Mucosa of gallbladder (tissue), 1 donor: ENCODE measurements around the gene ADAMTS4. TPM values are rescaled to one million over a fixed set of nuclear protein-coding genes. Genes with fewer than 3 reads are reported as not detected.

Source experiments
- DNase-seq: peaks from one replicate; pipeline ENCODE4 v3.0.0-alpha.2; 2020; ENCODE audit warnings: low spot score
- total RNA-seq: library from RNA; stranded (reverse); gene quantifications from one replicate; pipeline ENCODE4 v1.2.1, GENCODE V29; 2021
- donor health status: DM: no; HTN: no; CAD: no.

Gene ADAMTS4
- total RNA-seq, 1 donor from 2014 or later, result 7.3 TPM

GRCh38 chr1:161174911-161175310 is 23.9 kb downstream of the ADAMTS4 start:
- no peak for DNase-seq

DNA sequence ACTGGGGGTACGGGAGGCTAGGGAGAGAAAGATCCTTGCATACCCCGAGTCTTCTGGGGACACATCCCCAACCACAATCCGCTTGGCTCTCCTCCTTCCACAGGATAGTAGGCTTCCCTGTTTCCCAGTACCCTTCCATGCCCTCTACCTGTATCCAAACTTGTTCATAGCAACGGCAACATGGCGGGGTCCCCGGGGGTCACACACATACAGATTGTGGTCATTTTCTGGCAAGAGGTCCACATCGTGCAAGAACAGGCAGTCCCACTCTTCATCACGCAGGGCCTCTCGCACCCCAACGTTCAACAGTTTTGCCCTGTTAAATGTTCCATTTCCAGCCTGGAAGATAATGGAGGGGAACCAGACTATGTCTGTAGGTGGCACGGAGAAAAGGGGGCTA is 25.1 kb downstream of the ADAMTS4 start:
- DNase-seq, result no peak

- DNase-seq, result peak; percentile 27
These were observed 26.0 kb downstream of the ADAMTS4 start for GRCh38 chr1:161172776-161173376.

GRCh38 chr1:161172349-161172748 is 26.5 kb downstream of the ADAMTS4 start:
- DNase-seq, result no peak

DNA sequence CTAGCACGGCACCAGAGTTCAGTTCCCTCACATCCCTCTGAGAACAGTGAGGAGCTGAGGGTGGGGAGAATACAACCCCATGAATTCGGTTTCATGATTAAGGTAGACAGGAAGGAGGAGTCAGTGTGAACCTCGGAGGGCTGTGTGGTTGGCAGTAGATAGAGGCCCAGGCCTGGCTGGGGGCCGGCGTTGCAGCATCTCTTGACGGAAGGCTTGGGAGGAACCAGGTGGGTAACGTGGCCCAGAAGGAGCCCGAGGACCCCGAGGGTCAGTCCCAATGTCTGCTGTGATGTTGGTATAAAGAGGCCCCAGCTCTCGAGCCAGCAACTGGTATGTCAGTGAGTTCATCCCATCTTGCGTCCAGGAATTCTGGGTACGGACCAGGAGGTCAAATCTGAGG is 27.2 kb downstream of the ADAMTS4 start:
- DNase-seq, result no peak

DNA sequence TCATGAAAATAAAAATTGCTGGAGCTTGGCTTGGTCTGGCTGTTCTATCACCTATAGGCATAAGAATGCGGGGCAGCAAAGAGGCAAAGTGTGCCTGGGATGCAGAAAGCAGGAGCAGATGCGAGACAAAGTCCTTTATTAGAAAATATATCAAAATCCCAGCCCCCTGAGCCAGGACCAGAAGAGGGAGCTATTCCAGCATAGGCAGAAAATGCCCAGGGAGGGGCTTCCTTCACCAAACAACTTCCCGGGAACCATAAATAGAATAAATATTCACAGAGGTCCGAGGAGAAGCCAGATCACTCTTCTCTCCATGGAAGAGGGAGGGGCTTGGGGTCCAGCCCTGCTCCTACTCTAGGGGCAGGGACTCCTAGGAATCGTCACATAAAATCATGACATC is 27.7 kb downstream of the ADAMTS4 start:
- DNase-seq, result no peak

- no peak for DNase-seq
These were observed 29.9 kb downstream of the ADAMTS4 start for GRCh38 chr1:161168906-161169305.

DNA sequence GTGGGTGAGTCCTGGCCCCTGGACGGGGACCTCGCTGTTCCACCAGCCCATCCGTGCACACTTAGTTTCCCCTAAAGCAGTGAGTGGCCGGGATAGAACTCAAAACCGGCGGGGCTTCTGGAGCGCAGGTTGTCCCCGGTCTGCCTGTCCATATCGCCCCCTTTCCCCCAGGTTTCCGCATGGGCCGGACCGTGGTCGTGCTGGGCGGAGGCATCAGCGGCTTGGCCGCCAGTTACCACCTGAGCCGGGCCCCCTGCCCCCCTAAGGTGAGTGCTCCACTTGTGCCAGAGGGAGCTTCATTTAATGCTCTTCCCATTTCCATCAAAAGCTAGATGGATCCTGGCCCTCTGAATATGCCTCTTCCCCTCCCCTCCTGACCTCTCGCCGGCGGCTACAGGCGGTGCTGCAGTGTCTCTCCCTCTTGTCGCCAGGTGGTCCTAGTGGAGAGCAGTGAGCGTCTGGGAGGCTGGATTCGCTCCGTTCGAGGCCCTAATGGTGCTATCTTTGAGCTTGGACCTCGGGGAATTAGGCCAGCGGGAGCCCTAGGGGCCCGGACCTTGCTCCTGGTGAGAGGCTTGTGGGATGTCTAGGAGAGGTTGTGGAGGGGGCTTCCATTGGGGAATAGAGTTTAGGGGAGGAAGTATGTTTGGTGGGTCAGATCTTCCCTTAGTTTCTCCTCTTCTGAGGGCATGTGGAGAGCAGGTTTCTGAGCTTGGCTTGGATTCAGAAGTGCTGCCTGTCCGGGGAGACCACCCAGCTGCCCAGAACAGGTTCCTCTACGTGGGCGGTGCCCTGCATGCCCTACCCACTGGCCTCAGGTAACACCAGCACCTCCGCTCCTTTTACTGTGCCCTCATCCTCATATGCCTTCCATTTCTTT is 31.9 kb downstream of the ADAMTS4 start:
- DNase-seq, result no peak

DNA sequence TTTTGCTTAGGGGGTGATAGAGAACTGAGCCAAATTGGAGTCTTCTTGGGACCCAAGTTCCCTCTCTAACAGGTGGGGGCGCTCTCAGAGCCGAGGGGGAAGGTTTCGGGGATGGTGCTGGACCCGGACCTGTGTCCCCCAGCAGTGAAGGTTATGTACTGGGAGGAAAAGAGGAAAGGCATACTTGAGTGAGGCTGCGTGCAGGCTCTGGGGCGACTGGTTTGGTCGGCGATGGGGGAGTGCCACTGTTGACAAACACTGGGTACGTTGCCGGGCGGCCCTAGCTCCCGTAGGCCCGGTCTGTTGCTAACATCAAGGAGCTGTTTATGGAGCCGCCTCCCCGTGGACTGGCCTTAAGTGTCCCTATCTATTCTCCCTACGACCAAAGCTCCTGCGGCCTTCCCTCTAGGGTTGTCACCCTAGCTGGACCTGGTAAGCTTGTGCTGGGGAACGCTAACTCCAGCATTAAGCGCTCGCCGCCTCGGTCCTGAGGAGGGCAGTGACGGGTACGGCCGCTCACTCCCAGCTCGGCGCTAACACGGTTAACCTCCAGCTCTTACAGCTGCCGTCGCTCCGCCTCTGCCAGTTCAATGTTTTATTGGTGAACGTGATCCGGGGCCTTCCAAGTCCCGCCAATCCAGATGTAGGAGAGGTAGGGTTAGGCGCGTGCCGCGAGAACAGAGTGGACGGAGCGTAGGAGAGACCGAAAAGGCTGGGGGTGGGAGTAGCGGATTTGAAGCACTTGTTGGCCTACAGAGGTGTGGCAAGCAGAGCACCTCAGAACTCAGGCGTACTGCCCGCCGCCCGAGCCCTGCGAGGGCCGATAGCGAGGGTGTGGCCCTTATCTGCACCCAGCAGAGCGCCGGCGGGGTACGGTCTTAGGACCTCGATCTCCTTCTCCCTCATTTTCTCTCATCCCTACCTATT is 32.8 kb downstream of the ADAMTS4 start, which contains the start of gene PPOX:
TSS of gene PPOX (plus strand) at position 685 of the 927 bp plus-strand sequence. CDS start 422 bp downstream, outside the sequence.
- peak; percentile 97 for DNase-seq

- no peak for DNase-seq
These were observed 33.8 kb downstream of the ADAMTS4 start for GRCh38 chr1:161164901-161165610.

DNA sequence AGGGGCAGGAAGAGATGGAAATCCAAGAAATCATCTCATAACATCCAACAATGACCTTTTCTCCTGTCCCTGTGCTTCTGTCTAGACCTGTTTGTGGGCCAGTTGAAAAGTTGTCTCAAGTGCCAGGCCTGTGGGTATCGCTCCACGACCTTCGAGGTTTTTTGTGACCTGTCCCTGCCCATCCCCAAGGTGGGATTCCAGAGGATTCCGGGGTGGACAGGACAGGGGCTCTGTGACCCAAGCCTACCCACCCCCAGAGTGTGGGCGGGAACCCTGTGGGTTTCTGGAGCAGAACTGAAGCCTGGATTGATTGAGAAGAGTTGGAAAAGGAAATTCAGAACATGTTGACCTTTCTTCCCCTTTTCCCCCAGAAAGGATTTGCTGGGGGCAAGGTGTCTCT is 35.1 kb downstream of the ADAMTS4 start:
- no peak for DNase-seq

DNA sequence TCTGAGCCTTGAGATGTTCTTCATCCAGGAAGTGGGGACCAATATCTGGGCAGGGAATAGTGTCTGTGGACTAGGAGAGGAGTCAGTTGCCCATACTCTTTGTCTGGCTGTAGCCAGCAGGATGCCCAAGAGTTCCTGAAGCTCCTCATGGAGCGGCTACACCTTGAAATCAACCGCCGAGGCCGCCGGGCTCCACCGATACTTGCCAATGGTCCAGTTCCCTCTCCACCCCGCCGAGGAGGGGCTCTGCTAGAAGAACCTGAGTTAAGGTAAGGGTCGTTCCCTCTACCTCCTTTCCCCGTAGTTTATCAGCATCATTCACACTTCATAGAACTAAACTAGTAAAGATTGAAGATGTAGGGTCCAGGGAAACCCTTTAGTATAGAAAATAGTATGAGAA is 36.0 kb downstream of the ADAMTS4 start:
- no peak for DNase-seq

DNA sequence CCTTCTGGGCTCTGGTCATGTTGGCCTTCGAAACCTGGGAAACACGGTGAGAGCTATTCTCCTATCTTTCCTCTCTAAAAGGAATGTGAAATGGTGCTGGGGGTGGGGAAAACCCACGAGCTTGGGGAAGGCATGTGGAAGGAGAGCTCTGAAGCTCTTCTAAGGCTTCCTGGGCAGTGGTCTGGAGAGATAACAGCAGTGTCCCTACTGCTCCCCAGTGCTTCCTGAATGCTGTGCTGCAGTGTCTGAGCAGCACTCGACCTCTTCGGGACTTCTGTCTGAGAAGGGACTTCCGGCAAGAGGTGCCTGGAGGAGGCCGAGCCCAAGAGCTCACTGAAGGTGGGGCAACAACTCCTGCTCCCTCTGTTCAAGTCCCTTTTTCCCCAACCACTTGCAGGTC is 36.8 kb downstream of the ADAMTS4 start:
- no peak for DNase-seq

DNA sequence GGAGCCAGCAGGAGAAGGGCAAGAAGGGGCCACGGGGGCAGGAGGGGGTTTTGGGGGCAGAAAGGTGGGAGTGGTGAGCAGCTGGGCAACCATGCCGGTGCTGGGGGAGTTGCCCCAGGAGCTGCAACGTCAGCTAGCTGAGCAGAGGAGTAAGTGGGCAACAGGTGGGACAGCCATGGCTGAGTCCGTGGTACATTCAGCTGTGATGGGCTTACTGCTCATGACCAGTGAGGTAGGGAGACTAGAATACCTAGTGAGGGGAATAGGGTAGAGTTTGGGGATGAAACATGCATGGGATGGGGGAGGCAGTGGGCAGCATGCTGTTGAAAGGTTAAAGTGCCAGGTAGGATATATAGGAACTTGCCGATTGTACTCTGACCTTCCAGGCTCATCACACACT is 37.2 kb downstream of the ADAMTS4 start:
- DNase-seq, result no peak

DNA sequence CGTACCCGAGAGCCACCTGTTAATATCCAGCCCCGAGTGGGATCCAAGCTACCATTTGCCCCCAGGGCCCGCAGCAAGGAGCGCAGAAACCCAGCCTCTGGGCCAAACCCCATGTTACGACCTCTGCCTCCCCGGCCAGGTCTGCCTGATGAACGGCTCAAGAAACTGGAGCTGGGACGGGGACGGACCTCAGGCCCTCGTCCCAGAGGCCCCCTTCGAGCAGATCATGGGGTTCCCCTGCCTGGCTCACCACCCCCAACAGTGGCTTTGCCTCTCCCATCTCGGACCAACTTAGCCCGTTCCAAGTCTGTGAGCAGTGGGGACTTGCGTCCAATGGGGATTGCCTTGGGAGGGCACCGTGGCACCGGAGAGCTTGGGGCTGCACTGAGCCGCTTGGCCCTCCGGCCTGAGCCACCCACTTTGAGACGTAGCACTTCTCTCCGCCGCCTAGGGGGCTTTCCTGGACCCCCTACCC is 38.1 kb downstream of the ADAMTS4 start:
- DNase-seq, result no peak

DNA sequence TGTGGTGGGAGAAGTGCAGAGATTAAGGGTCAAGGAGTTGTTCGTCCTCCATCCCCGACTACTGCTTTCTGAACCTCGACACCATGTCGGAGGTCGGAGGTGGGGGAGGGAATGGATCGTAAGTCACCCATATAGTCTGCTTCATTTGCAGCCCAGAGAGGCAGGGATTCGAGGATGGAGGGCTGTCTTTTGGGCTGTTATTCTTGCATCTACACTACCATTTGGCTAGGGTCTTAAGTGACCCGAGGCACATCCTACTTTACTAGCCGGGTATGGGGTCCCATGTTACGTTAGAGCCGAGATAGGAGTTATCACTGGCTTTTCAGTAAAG is 39.0 kb downstream of the ADAMTS4 start:
- no peak for DNase-seq

- peak; percentile 93 for DNase-seq
These were observed 39.6 kb downstream of the ADAMTS4 start, which contains the start of gene USP21 for GRCh38 chr1:161159087-161159912. TSS of gene USP21 (plus strand) at chr1:161159500. CDS start at chr1:161160641, 1,141 bp downstream.

DNA sequence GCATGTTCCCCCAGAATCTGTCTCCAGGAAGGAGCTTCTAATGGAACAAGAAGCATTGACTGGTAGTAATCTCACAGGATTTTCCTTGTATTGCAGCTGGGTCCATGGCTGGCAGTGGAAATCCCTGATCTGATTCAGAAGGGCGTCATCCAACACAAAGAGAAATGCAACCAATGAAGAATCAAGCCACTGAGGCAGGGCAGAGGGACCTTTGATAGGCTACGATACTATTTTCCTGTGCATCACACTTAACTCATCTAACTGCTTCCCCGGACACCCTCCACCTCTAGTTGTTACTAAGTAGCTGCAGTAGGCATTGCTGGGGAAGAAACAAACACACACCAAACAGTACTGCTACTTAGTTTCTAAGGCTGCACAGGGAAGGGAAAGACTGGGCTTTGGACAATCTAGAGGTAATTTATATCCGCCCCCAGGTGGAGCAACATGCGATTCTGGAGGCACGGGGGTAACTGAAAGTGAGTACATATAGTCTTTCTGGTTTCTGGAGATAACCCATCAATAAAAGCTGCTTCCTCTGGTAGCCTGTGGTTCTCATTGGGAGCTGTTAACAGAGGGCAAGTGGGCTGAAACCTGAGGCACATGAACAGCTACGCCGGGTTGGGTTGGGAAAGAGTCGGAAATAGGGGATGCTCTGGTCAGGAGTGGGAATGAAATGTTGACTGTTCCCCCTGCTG is 40.4 kb downstream of the ADAMTS4 start:
- no peak for DNase-seq

GRCh38 chr1:161157867-161158266 is 41.0 kb downstream of the ADAMTS4 start:
- no peak for DNase-seq
